ENCODE results near the gene HEATR9.

Gene HEATR9

GRCh38 chr17:35868737-35869136 is at the start of gene HEATR9:
Gene HEATR9 (minus strand): TSS chr17:35868891. CDS start chr17:35868742, 149 bp downstream.
- no peak for TF ChIP-seq CTCF (IDR thresholded peaks at IDR 0.05; ENCODE audit: insufficient read depth, missing control alignments)
- DNase-seq (ENCODE audit: insufficient read length, low spot score), result no peak
- FAIRE-seq, result no peak

GRCh38 chr17:35917519-35918213 is 49.0 kb upstream of the HEATR9 start:
- DNase-seq (ENCODE audit: insufficient read length, low spot score), result no peak
- TF ChIP-seq CTCF (IDR thresholded peaks at IDR 0.05; ENCODE audit: insufficient read depth, missing control alignments), result no peak
- no peak for FAIRE-seq

GRCh38 chr17:35915153-35915964 is 46.7 kb upstream of the HEATR9 start:
- FAIRE-seq (no peak), DNase-seq (ENCODE audit: insufficient read length, low spot score) (no peak)
- TF ChIP-seq CTCF (IDR thresholded peaks at IDR 0.05; ENCODE audit: insufficient read depth, missing control alignments), result no peak

- no peak for TF ChIP-seq CTCF (IDR thresholded peaks at IDR 0.05; ENCODE audit: insufficient read depth, missing control alignments)
- FAIRE-seq, result no peak
- no peak for DNase-seq (ENCODE audit: insufficient read length, low spot score)
Observed at GRCh38 chr17:35914354-35914753, 45.7 kb upstream of the HEATR9 start.

GRCh38 chr17:35913609-35914008 is 44.9 kb upstream of the HEATR9 start:
- FAIRE-seq (no peak), DNase-seq (ENCODE audit: insufficient read length, low spot score) (no peak)
- TF ChIP-seq CTCF (IDR thresholded peaks at IDR 0.05; ENCODE audit: insufficient read depth, missing control alignments), result no peak

- TF ChIP-seq CTCF (IDR thresholded peaks at IDR 0.05; ENCODE audit: insufficient read depth, missing control alignments), result no peak
- no peak for DNase-seq (ENCODE audit: insufficient read length, low spot score)
- no peak for FAIRE-seq
Observed at GRCh38 chr17:35912942-35913341, 44.3 kb upstream of the HEATR9 start.
